Measurements from ENCODE around the gene AP1B1.

Gene AP1B1

DNA sequence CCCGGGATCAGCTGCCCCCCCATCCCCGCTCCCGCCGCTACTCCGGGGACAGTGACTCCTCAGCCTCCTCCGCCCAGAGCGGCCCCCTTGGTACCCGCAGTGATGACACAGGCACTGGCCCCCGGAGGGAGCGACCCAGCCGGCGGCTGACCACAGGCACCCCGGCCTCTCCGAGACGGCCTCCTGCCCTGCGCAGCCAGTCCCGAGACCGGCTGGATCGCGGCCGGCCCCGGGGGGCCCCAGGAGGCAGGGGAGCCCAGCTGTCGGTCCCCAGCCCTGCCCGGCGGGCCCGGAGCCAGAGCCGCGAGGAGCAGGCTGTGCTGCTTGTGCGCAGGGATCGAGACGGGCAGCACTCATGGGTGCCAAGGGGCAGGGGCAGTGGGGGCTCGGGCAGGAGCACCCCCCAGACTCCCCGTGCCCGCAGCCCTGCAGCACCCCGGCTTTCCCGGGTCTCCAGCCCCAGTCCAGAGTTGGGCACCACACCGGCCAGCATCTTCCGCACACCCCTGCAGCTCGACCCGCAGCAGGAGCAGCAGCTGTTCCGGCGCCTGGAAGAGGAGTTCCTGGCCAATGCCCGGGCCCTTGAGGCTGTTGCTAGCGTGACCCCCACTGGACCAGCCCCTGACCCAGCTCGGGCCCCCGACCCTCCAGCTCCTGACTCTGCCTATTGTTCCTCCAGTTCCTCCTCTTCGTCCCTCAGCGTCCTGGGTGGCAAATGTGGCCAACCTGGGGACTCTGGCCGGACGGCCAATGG lies 76.7 kb downstream of the AP1B1 start:
- DNase-seq = no peak

DNA sequence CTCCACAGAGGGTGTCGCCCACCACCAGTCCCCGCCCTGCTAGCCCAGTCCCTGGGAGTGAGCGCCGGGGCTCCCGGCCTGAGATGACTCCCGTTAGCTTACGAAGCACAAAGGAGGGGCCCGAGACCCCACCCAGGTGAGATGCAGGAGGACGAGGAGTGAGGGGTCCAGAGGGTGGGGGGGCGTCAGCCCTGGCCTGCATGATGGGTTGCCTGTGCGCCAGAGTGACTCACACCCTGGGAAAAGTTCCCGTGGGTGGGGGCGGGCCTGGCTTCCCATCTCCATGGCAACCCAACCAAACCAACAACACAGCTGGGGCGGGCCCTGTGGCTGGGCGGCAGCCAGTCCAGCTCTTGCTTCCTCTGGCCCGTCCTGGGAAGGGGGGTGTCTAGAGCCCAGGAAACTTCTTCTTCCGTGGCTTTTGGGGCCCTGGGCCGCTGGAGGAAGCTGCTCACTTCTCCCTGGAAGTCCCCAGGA lies 77.5 kb downstream of the AP1B1 start:
- DNase-seq = peak; percentile 64

DNA sequence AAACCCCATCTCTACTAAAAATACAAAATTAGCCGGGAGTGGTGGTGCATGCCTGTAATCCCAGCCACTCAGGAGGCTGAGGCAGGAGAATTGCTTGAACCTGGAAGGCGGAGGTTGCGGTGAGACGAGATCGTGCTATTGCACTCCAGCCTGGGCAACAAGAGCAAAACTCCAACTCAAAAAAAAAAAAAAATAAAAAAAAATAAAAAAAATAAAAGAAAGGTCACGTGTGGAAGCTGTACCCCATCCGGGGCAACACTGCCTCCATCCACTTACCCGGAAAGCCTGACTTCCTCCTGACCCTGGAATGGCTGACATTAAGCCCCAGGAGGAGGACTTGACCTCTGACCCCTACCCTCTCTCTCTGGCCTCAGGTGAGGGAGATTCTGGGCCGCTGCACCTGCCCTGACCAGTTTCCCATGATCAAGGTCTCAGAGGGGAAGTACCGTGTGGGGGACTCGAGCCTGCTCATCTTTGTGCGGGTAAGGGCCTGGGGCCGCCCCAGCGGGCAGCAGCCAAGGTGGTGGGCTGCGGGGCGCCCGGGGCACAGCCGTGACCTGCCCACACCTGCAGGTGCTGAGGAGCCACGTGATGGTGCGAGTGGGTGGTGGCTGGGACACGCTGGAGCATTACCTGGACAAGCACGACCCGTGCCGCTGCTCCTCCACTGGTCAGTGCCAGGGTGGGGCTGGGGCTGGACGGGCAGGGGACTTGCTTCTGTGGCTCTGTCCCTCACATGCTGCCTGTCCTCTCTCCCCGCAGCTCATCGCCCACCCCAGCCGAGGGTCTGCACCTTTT lies 78.1 kb downstream of the AP1B1 start:
- DNase-seq = no peak

DNA sequence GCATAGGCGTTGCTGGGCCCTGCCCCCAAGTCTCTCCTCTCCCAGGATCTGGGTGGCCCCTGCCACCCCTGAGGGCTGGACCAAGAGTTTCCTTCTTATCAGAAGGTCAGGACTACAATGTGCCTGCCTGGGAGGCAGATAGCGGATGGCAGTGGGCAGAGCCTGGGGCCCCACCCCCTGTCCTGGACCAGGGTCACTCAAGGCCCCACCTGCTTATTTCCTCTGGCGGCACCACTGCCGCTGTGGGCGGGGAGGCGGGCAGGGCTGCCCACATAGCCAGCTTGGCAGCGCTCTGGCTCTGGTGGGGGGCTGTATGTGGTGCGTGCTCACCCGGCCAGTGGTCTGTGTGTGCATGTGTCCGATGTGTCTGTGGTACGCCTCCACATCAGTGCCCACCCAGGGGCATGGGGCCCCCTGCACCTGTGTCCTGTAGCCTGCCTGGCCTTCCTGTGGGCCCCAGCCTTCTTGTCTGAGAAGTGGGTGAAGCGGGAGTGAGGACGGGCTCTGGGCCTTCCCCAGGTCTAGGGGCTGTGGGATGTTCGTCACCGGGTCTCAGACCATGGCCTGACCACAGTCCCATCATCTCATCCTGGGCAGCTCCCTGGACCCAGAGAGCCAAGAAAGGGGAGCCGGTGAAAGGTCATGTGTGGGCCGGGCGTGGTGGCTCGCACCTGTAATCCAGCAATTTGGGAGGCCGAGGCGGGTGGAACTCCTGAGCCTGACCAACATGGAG lies 78.9 kb downstream of the AP1B1 start:
- DNase-seq = no peak

DNA sequence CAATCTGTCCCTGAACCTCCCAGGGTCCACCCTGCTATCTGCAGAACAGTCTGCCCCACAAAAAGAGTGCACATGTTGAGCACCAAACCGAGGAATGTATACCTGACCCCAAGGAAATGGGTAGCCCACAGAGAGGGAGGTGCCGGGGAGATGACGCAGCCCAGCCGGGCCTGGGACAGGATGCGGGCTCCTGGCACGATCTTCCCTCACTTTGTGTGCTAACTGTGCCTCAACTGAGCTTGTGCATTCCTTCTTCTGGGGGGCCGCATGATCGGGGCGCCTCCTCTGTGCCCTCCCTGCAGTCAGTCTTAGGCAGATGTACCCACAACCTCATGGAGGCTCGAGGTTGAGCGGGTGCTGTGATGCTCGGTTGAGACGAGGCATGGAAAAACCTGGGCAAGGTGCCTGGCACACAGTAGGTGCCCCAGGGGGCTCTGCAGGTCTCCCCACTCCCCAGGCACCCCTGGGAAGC lies 79.5 kb downstream of the AP1B1 start:
- peak; percentile 20 for DNase-seq

DNA sequence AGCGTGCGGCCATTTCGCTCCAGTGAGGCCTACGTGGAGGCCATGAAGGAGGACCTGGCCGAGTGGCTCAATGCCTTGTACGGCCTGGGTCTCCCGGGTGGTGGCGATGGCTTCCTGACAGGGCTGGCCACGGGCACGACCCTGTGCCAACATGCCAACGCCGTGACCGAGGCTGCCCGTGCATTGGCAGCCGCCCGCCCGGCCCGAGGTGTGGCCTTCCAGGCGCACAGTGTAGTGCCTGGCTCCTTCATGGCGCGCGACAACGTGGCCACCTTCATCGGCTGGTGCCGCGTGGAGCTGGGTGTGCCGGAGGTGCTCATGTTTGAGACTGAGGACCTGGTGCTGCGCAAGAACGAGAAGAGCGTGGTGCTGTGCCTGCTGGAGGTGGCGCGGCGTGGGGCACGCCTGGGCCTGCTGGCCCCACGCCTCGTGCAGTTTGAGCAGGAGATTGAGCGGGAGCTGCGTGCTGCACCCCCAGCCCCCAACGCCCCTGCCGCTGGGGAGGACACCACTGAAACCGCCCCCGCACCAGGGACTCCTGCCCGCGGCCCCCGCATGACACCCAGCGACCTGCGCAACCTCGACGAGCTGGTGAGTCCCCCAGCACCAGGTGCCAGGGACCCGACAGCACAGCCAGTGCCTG lies 80.1 kb downstream of the AP1B1 start:
- DNase-seq = no peak

DNA sequence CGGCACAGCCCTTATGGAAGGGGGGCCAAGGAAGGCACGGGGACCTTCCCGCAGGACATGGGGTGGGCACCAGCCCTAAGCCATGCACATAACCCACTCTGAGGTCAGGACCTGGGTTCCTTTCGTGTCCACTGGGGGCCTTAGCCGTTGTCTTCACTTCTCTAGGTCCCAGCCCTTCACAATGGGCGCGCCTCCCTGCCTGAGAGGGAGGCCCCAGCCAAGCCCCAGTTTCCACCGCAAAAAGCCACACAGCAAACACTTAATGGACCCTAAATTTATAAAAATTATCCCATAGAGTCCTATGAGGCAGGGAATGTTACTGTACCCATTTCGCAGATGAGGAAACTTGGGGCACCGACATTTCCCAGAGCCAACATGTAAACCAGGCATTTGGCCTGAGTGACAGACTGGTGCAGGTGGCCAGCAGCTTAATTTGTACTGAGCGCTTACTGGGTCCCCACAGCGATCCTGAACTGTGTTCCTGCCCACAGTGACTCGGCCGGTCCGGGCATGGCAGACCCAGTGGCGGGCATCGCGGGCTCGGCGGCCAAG lies 80.7 kb downstream of the AP1B1 start:
- DNase-seq = no peak

DNA sequence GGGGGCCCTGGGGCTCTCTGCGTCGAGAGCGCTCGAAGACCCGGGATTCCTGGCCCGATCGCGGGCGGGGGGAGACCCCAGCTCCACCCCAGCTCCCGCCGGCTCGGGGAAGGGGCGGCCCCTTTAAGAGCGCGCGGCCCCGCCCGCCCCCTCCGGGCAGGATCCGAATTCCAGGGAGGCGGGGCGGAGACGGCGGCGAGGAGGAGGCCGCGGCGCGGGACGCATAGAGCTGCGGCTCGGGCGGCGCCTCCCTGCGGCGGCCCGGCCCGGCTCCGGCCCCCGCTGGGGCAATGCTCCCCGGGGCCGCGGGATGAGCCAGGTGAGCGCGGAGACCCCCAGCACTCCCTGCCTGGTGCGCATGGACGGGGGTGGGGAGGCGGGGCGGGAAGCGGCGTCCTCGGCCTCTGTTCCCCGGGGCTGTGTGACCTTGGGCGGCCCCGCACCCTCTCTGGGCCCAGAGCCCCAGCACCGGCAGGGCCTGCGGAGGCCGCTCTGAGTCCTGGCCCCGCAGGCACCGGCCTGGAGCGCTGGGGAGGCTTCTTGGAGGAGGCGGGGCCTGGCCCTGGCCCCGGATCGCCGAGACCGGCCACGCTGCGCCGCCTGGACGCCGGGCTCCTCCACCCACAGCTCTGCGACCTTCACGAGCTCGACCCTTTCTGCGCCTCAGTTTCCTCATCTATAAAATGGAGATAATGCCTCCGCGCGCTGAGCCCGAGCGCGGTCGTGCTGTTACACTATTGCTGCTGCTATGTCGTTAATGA lies 81.4 kb downstream of the AP1B1 start:
- peak; percentile 34 for DNase-seq

DNA sequence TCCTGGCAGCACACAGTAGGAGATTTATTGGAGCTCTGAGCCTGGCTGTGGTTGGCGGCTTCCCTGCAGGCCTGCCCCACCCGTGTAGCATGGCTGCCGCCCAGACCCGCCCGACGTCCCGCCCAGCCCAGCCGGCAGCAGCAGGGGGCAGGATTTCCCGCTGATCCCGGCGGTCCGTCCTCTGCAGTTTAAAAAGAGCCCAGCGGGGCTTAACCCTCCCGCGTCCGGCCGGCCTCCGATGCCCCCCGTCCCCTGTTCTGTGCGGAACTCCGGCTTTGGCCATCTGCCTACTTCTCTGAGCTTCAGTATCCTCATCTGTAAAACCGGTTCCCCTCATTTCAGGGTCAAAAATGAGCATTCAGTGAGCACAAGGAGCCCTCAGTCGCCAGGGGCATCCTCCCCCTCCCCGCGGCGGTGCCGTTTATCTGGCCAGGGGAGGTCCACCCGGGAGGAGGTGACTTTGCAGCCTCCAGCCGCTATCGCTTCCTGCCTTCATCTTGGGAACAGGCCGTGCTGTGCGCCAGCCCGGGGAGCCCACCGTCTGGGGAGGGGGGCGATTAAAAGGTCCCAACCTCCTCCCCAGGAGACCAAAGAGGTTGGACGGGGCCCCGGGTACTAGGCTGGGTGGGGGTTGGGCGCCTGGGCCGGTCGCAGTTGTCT lies 82.1 kb downstream of the AP1B1 start, which contains the start of gene GAS2L1:
GAS2L1 (plus strand) TSS at position 476 of the 660 bp plus-strand sequence. CDS start 1,456 bp downstream, outside the sequence.
- DNase-seq = peak; percentile 37

DNA sequence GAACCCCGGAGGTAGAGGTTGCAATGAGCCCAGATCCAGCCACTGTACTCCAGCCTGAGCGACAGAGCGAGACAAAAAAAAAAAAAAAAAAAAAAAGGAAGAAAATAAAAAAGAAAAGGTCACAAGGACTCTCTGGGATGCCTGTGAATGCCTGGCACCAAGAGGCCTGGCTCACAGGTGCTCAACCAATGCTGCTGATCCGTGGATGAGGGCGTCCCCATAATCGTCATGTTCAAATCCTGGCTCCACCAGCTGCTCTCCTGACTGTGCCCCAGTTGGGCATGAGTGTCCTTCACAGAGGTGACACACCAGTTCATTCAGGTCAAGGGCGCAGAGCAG lies 82.6 kb downstream of the AP1B1 start:
- DNase-seq = no peak

DNA sequence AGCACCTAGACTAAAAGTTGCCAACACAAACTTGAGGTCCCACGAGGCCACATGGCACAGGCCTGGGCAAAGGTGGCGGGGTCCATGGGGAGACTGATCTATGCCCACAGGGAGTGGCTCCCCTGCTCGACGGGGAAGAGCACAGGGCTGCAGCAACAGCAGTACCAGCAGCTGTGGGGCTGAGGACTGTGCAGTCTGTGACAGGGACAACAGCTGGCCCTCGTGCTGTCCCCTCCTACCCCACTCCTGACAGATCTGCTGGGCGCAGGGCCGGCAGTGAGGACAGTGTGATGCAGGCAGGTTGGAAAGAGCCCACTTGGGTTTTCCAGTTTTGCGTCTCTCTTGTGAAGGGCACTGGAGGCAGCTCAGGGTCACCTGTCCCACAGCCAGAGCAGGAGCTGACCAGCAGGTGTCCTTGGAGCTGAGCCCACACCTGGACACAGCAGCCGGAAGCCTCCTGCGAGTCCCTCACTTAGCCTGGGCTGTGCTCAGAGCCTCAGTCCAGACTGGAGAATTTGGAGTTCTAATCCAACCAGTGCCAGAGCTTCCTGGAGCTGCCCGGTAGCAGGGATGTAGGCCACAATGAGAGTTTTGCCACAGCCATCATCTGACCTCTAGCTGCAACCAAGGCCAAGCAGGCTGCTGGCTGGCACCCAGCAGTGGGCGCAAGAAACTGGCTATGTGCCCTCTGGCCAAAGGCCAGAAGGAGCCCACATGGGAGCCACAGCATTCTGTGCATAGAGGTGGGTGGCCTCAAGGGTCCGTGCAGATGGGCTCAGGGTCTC lies 85.5 kb downstream of the AP1B1 start:
- no peak for DNase-seq

DNA sequence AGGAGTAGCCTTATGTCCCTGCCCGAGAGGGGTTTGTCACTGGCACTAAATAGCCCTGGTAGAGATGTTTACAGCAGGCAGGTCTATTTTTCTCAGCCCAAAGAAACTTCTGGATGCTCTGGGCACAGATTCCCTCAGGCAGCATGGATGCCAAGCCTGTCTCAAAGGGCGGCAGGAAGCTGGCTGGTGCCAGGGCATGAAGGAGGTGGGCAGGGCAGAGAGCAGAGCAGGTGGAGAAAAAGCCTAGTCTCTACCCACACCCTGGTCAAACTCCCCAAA lies 86.0 kb downstream of the AP1B1 start:
- no peak for DNase-seq

DNA sequence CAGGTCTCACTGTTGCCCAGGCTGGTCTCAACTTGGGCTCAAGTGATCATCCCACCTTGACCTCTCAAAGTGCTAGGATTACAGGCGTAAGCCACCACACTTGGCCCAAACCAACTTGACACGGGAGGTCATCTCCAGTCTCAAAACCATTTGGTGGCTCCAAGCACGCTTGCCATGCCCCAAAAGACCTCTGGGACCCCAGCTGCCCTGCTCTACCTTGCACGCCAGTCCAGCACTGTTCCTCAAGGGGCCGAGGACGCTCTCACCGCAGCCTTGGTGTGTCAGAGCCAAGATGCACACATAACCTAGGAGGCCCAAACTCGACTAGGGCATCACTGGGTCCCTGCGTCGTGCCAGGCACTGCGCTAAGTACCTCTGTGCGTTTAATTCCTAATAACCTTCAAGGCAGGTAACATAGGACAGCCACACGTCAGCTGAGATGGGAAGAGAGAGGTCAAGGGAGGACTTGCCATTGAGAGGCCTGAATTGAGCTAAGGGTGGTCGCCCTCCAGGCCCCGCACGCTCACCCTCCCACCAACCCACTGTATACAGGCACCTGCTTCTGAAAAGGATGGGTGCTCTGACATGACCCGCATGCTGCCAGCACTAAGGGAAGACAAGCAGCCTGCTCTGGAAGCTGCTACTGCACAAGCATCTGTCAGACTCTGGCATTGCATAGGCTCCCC lies 86.5 kb downstream of the AP1B1 start:
- DNase-seq = no peak

DNA sequence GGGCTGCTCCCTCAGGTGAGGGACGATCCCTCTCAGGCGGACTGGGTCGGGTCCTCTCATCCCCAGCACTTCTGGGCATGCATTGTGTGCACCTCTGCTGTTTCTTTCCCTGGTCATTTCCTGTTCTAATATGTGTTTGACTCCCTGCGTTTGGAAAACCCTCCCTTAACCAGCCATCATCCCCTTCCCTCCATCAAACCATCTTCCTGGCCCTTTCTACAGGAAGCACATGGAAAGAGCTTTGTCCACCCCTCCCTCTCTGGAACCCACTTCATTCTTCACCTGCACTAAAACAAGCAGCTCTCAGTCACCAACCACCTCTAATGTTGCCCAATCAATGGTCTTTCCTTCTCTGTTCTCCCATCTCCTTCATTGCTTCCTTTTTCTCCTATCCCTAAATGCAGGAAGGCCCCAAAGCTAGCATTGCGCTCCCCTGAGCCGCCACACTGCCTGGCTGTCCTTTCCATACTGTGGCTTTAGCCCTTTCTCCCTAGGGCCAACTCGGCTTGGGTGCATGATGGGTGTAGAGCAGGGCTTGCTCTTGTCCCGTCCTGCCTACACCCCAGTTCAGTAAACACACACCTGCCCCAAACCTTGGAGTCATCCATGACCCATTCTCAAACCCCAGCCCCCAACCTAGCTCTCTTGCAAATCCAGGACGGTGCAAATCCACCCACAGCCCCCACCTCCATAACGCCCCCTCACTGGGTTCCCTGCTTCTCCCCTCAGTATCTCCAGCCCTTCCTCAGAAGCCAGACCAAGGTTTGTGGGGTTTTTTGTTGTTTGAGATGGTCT lies 87.4 kb downstream of the AP1B1 start:
- DNase-seq = no peak

DNA sequence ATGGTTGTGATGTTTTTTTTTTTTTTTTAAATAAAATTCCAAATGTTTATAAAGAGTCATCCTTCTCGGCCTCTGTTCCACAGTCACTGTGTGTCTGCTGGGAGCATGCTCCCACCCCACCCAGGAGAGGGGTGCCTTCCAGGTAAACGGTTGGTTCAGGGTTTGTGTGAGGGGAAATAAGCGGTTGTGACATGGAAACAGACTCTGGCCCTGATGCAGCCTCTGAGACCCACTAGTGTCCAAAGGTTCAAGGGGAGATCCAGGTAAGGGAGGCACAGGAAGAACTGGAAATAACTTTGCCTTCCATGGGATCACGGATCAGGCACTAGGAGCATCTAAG lies 87.9 kb downstream of the AP1B1 start:
- DNase-seq = no peak

DNA sequence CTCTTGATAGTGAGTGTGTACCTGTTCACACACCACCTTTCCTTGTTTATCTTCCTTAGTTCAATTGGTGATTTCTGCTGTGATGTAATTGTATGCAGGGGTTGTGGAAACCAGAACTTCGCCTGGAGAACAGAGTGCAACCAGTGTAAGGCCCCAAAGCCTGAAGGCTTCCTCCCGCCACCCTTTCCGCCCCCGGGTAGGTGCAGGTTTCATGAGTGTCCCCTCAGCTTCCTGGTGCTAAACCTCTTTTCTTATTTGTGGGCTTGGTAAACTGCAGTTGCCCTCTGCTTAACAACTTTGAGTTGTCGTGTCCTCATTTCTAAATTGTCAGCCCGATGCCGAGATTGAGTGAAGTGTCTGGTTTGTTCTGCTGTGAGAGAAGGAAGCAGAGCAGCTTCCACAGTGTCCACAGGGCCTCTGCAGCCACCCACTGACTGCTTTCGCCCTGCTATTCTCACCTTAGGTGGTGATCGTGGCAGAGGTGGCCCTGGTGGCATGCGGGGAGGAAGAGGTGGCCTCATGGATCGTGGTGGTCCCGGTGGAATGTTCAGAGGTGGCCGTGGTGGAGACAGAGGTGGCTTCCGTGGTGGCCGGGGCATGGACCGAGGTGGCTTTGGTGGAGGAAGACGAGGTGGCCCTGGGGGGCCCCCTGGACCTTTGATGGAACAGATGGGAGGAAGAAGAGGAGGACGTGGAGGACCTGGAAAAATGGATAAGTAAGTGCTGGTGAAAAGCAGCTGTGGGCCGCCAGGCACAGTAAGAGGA lies 89.1 kb downstream of the AP1B1 start:
- no peak for DNase-seq

DNA sequence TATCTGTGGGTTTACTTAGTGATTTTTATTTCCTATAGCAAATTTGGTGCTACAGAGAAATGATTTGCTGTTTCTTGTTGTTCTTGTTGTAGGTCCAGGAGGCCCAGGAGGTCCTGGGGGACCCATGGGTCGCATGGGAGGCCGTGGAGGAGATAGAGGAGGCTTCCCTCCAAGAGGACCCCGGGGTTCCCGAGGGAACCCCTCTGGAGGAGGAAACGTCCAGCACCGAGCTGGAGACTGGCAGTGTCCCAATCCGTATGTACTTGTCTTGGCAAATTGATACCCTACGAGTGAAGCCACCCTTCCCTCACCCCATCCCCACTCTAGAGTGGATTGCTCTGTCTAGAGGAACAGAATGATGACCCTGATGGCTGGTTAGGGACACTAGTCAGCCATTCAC lies 89.7 kb downstream of the AP1B1 start:
- DNase-seq = no peak

DNA sequence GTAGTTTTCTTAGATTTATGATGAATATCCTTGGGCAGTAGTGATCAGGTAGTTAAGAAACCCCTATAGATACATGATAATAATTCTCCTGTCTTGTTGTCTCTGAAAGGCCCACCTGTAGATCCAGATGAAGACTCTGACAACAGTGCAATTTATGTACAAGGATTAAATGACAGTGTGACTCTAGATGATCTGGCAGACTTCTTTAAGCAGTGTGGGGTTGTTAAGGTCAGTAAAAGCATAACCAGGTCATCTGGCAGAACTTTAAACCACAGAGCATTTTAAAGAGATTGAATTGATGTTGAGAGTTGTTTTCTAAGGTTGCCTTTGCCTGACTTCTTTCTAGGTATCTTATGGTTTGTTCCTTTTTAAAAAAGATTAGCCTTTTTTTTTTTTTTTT lies 96.0 kb downstream of the AP1B1 start:
- DNase-seq = no peak

DNA sequence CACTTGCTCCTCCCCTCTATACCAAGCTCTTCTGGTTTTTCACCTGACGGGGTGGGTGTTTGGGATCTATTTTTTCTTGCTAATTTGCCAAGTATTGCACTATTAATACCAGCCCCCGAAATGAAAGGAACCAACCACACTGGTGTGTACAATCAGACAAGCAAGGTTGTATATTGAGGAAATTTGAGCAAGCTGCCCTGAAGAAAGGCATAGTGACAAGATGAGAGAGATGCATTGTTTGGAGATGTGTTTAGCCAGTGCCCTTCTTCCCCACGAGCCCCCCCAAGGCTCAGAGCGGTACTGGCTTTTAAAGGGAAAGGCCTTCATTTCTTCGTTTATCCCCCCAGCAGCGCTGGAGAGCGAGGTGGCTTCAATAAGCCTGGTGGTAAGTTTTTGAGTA lies 97.2 kb downstream of the AP1B1 start:
- DNase-seq = no peak
